Lower leg skin (tissue), 4 donors: Measurements from ENCODE around the gene FMNL2. TPM values are rescaled to one million over a fixed set of nuclear protein-coding genes. Genes with fewer than 3 reads are reported as not detected.

Experiments
- DNase-seq, 2 donors: peaks; one replicate each; pipeline ENCODE4 v3.0.0-alpha.2; 2019; ENCODE audit warnings: low spot score in 2 of 2
- H3K4me3 ChIP-seq: fragments of 200-600 bp; sonication (generic); 2 replicates; pipeline ENCODE4 v1.5.1; 2017; ENCODE audit warnings: mild to moderate bottlenecking, low read depth; ENCODE audit not compliant: poor library complexity, severe bottlenecking
- CTCF ChIP-seq, 3 donors: fragments of 450-650 bp; IDR thresholded peaks; one replicate each; pipeline ENCODE4 v1.5.1; 2016; ENCODE audit warnings: antibody characterized with exemption in 3 of 3, mild to moderate bottlenecking in 3 of 3, moderate library complexity in 2 of 3
- POLR2A ChIP-seq, 2 donors: fragments of 450-650 bp; IDR thresholded peaks; one replicate each; pipeline ENCODE4 v1.6.1; 2016 to 2017; ENCODE audit warnings: antibody characterized with exemption in 2 of 2, mild to moderate bottlenecking in 1 of 2, moderate library complexity in 1 of 2
- WGBS, 2 donors: methylation state at CpG; one replicate each; pipeline ENCODE4 v1.1.5; 2018; 5-methylcytosine and 5-hydroxymethylcytosine counted together
- intact Hi-C: fragments of 100-400 bp; cut with DNase I; formaldehyde crosslinking; loops from one replicate; pipeline ENCODE4 v1.15.0; 2023; ENCODE audit warnings: low total_unique reads
- total RNA-seq, 4 donors: library from RNA; depleted of rRNA; stranded (reverse); fragments of >200 nt; gene quantifications; one replicate each; pipeline ENCODE4 v1.1.0, GENCODE V29; 2016

The FMNL2 gene
- total RNA-seq, 4 donors from 2014 or later, result 9.6 to 18.3 (median 12.9) TPM

DNA sequence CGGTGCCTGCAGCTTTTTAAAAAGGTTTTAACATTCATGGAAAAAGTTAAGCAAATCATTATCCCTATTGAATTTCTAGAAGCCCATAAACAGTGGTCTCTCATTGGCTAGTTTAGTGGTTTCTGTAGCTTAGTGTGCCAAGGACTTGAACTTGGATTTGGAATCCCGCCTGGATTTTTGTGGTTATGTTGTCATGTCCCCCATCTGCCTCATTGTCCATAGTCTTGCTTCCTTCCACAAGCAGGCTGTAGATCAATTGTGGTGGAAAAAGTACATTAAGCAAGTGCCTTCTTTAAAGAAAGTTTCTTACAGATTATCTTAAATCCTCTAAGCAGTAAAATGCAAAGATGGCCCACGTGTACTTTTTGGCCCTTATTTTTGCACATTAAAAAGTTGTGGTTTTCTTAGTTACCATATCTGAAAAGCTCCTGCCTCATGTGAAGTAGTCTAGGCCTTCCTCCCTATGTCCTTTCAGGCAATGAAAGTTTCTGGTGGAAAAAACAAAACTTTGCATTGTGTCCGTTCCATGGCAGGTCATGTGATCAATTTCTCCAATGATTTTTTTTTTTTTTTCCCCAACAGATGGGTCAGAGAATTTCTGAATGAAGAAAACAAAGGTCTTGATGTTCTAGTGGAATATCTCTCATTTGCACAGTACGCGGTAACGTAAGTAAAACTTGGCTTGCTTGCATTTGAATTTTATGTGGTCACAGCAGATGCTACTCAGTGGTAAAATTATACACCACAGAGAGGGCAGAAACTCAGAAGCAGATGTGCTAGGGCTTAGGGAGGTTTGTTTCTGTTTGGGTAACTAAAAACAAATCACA lies 223.4 kb downstream of the FMNL2 start:
- TF ChIP-seq POLR2A (IDR thresholded peaks at IDR 0.05) (no peak), CTCF (IDR thresholded peaks at IDR 0.05) (no peak)
- no peak for DNase-seq
- 79 to 82% methylated on average over 7 of the region's 7 CpGs for WGBS, 2 donors
- intact Hi-C loops, result no loop called here
- H3K4me3 ChIP-seq, result no peak overlapping the region

- WGBS, 2 donors, result 90 to 98% methylated on average over 4 of the region's 4 CpGs
- intact Hi-C loops, result no loop called here
- no peak for TF ChIP-seq POLR2A (IDR thresholded peaks at IDR 0.05)
- TF ChIP-seq CTCF (IDR thresholded peaks at IDR 0.05), result no peak
- no peak overlapping the region for H3K4me3 ChIP-seq
- no peak for DNase-seq
These were observed 224.0 kb downstream of the FMNL2 start for GRCh38 chr2:152559008-152559407.

- TF ChIP-seq CTCF (IDR thresholded peaks at IDR 0.05), result no peak
- no peak overlapping the region for H3K4me3 ChIP-seq
- intact Hi-C loops, result loop anchor here (1.0 kb wide), 1 partner anchor 22 kb away; no protein-coding TSS in a partner anchor
- DNase-seq, result no peak
These were observed 225.2 kb downstream of the FMNL2 start for GRCh38 chr2:152560166-152560565.

GRCh38 chr2:152560873-152561595 lies 226.1 kb downstream of the FMNL2 start:
- intact Hi-C loops, result loop anchor here (1.0 kb wide), 1 partner anchor 23 kb away; no protein-coding TSS in a partner anchor
- WGBS, 2 donors, result 79 to 91% methylated on average over 6 of the region's 6 CpGs
- no peak overlapping the region for H3K4me3 ChIP-seq
- DNase-seq, result no peak
- TF ChIP-seq CTCF (IDR thresholded peaks at IDR 0.05), result no peak
- TF ChIP-seq POLR2A (IDR thresholded peaks at IDR 0.05), result no peak

DNA sequence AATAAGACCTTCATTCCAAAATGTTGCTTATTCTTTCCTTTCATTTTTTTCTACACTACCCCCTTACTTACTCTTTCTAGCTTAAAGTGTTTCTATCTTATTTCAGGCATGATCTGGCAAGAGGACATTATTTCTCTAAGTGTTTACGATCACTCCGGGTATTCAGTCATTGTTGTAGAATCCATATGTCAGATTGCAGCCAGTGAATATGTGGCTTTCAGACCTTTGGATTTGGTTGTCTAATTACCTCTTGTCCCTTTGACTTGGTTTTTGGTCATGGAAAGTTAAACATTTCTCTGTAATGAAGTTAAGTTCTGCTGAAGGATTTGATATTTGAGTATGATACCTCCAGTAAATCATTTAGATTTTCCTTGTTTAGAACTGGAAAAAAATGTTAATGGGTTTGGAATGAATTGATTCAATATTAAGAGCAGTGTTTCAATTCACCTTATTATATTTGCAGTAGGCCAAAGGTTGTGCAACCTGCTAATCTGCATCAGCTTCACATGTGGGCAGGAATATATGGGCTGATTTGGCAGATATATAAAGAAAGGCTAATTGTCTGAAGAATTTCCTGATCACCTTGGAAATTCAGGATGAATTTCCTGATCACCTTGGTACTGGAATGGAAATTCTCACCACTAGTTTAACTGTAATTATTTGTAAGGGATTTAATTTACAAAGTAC lies 227.4 kb downstream of the FMNL2 start:
- 87 to 90% methylated on average over 2 of the region's 2 CpGs for WGBS, 2 donors

More for the DNA sequence above, 227.4 kb downstream of the FMNL2 start:
- no peak overlapping the region for H3K4me3 ChIP-seq
- intact Hi-C loops, result no loop called here
- TF ChIP-seq CTCF (IDR thresholded peaks at IDR 0.05) (no peak), POLR2A (IDR thresholded peaks at IDR 0.05) (no peak)
- DNase-seq, result no peak
